Lower leg skin (tissue), 4 donors: ENCODE results near the gene TRPC4AP. TPM values are rescaled to one million over a fixed set of nuclear protein-coding genes. Genes with fewer than 3 reads are reported as not detected.

Experiments
- DNase-seq, 2 donors: peaks; one replicate each; pipeline ENCODE4 v3.0.0-alpha.2; 2019; ENCODE audit warnings: low spot score in 2 of 2
- H3K4me3 ChIP-seq: fragments of 200-600 bp; sonication (generic); 2 replicates; pipeline ENCODE4 v1.5.1; 2017; ENCODE audit warnings: mild to moderate bottlenecking, low read depth; ENCODE audit not compliant: poor library complexity, severe bottlenecking
- CTCF ChIP-seq, 3 donors: fragments of 450-650 bp; IDR thresholded peaks; one replicate each; pipeline ENCODE4 v1.5.1; 2016; ENCODE audit warnings: antibody characterized with exemption in 3 of 3, mild to moderate bottlenecking in 3 of 3, moderate library complexity in 2 of 3
- POLR2A ChIP-seq, 2 donors: fragments of 450-650 bp; IDR thresholded peaks; one replicate each; pipeline ENCODE4 v1.6.1; 2016 to 2017; ENCODE audit warnings: antibody characterized with exemption in 2 of 2, mild to moderate bottlenecking in 1 of 2, moderate library complexity in 1 of 2
- WGBS, 2 donors: methylation state at CpG; one replicate each; pipeline ENCODE4 v1.1.5; 2018; 5-methylcytosine and 5-hydroxymethylcytosine counted together
- intact Hi-C: fragments of 100-400 bp; cut with DNase I; formaldehyde crosslinking; loops from one replicate; pipeline ENCODE4 v1.15.0; 2023; ENCODE audit warnings: low total_unique reads
- total RNA-seq, 4 donors: library from RNA; depleted of rRNA; stranded (reverse); fragments of >200 nt; gene quantifications; one replicate each; pipeline ENCODE4 v1.1.0, GENCODE V29; 2016

TRPC4AP gene
- total RNA-seq, 4 donors from 2014 or later, result 40.3 to 64.5 (median 50.0) TPM

DNA sequence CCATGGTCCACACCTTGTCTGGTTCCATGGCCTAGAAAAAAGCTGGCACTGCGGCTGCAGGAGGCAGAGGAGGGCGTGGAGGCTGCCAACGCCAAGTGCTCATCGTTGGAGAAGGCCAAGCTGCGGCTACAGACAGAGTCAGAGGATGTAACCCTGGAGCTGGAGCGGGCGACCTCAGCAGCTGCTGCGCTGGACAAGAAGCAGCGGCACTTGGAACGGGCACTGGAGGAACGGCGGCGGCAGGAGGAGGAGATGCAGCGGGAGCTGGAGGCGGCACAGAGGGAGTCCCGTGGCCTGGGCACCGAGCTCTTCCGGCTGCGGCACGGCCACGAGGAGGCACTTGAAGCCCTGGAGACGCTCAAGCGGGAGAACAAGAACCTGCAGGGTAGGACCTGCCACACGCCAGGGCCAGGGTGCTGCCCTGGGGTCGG, 93.6 kb downstream of the TRPC4AP start:
- intact Hi-C loops, result no loop called here
- 84 to 89% methylated on average over 25 of the region's 25 CpGs for WGBS, 2 donors
- H3K4me3 ChIP-seq, result no peak overlapping the region
- TF ChIP-seq POLR2A (IDR thresholded peaks at IDR 0.05) (no peak), CTCF (IDR thresholded peaks at IDR 0.05) (no peak)
- no peak for DNase-seq

DNA sequence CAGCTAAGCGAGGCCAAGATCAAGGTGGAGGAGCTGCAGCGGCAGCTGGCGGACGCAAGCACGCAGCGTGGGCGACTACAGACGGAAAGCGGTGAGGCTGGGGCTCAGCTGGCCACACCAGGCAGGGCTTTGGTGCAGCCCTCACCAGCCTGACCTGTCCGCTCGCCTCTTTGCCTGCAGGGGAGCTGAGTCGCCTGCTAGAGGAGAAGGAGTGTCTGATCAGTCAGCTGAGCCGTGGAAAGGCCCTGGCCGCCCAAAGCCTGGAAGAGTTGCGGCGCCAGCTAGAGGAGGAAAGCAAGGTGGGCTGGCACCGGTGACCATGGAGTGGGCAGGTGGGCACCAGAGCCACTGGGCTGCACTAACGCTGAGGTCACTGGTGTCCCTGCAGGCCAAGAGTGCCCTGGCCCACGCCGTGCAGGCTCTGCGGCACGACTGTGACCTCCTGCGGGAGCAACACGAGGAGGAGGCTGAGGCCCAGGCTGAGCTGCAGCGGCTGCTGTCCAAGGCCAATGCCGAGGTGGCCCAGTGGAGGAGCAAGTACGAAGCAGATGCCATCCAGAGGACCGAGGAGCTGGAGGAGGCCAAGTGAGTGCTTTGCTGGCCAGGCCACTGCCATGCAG, 94.2 kb downstream of the TRPC4AP start:
- no peak overlapping the region for H3K4me3 ChIP-seq
- 87 to 93% methylated on average over 23 to 28 of the region's 28 CpGs for WGBS, 2 donors
- intact Hi-C loops, result no loop called here
- DNase-seq, result no peak
- TF ChIP-seq CTCF (IDR thresholded peaks at IDR 0.05), result no peak
- no peak for TF ChIP-seq POLR2A (IDR thresholded peaks at IDR 0.05)

DNA sequence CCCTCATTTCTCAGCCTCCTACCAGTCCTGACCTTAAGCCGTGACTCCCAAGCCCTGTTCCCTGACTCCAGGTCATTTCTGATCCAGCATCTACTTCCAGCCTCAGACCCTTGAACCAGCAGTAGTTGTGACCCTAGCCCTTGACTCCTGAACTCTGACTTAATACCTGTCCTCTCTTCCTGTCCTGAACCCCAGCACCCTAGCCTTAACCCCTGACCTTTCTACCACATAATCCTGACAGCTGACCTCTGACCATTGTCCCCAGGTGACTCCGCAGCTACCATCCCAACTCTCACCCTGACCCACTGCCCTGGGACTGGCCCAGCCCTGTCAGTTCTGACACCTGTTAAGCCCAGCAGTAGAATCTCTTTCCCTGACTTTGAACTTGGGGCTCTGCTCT, 94.8 kb downstream of the TRPC4AP start:
- DNase-seq, result no peak
- no peak for TF ChIP-seq CTCF (IDR thresholded peaks at IDR 0.05)
- no peak for TF ChIP-seq POLR2A (IDR thresholded peaks at IDR 0.05)
- WGBS, 2 donors, result 88 to 100% methylated on average over 2 of the region's 2 CpGs
- H3K4me3 ChIP-seq, result no peak overlapping the region
- intact Hi-C loops, result no loop called here

DNA sequence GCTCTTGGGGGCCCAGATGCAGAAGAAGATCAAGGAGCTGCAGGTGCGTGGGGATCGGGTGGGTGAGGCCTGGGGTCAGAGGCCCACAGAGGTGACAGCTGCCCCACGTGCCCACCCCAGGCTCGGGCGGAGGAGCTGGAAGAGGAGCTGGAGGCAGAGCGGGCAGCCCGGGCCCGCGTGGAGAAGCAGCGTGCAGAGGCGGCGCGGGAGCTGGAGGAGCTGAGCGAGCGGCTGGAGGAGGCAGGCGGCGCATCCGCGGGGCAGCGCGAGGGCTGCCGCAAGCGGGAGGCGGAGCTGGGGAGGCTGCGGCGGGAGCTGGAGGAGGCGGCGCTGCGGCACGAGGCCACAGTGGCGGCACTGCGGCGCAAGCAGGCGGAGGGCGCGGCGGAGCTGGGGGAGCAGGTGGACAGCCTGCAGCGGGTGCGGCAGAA, 95.5 kb downstream of the TRPC4AP start:
- intact Hi-C loops, result no loop called here
- WGBS, 2 donors, result 39 to 44% methylated on average over 38 to 39 of the region's 39 CpGs
- TF ChIP-seq POLR2A (IDR thresholded peaks at IDR 0.05), result no peak
- no peak for TF ChIP-seq CTCF (IDR thresholded peaks at IDR 0.05)
- no peak for DNase-seq
- H3K4me3 ChIP-seq, result no peak overlapping the region

DNA sequence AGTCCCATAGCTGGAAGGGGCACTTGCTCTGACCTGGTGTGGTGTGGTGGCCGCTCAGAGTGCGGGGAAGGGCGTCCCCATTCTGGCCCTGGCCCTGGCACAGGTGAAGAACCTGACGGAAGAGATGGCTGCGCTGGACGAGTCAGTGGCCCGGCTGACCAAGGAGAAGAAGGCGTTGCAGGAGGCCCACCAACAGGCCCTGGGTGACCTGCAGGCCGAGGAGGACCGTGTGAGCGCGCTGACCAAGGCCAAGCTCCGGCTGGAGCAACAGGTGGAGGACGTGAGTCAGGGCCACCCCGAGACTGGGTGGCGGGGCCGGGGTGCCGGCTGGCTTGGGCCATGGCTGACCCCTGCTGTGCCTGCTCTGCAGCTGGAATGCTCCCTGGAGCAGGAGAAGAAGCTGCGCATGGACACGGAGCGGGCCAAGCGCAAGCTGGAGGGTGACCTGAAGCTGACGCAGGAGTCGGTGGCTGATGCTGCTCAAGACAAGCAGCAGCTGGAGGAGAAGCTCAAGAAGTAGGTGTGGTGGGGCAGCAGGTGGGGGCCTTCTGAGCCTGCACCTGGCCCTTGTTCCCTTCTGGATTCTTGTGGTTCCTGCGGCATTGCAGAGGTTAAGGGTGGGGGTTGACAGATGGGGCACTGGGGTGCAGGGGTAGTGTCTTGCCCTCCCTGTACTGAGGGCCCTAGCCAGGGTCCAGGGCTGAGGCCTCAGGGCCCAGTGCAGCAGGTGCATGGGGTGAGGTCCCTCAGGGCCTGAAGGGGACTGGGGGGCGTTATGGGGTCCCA, 96.2 kb downstream of the TRPC4AP start:
- TF ChIP-seq POLR2A (IDR thresholded peaks at IDR 0.05) (no peak), CTCF (IDR thresholded peaks at IDR 0.05) (no peak)
- 95 to 97% methylated on average over 25 of the region's 26 CpGs for WGBS, 2 donors
- no peak for DNase-seq
- no peak overlapping the region for H3K4me3 ChIP-seq
- intact Hi-C loops, result no loop called here
